Fibroblast of pulmonary artery (primary cell): Measurements from ENCODE around the gene NMS.

Experiments
- DNase-seq: peaks from one replicate; pipeline ENCODE4 v3.0.0-alpha.2; 2010; ENCODE audit warnings: low read depth
- H3K4me3 ChIP-seq: replicated peaks from 2 replicates; pipeline ENCODE4 v1.5.1; 2011; ENCODE audit warnings: low read depth, mild to moderate bottlenecking, control low read depth, low read length, moderate library complexity
- TF ChIP-seq, protein P1 (sequence below): IDR thresholded peaks from 2 replicates; pipeline ENCODE4 v1.5.1; 2011; ENCODE audit warnings: mild to moderate bottlenecking, control low read depth, low read length, inconsistent platforms; ENCODE audit errors: missing control alignments

NMS gene

GRCh38 chr2:100527440-100528015, 57.2 kb downstream of the NMS start:
- no peak overlapping the region for H3K4me3 ChIP-seq
- DNase-seq = no peak
- TF ChIP-seq, protein P1, sequence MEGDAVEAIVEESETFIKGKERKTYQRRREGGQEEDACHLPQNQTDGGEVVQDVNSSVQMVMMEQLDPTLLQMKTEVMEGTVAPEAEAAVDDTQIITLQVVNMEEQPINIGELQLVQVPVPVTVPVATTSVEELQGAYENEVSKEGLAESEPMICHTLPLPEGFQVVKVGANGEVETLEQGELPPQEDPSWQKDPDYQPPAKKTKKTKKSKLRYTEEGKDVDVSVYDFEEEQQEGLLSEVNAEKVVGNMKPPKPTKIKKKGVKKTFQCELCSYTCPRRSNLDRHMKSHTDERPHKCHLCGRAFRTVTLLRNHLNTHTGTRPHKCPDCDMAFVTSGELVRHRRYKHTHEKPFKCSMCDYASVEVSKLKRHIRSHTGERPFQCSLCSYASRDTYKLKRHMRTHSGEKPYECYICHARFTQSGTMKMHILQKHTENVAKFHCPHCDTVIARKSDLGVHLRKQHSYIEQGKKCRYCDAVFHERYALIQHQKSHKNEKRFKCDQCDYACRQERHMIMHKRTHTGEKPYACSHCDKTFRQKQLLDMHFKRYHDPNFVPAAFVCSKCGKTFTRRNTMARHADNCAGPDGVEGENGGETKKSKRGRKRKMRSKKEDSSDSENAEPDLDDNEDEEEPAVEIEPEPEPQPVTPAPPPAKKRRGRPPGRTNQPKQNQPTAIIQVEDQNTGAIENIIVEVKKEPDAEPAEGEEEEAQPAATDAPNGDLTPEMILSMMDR = no peak

DNA sequence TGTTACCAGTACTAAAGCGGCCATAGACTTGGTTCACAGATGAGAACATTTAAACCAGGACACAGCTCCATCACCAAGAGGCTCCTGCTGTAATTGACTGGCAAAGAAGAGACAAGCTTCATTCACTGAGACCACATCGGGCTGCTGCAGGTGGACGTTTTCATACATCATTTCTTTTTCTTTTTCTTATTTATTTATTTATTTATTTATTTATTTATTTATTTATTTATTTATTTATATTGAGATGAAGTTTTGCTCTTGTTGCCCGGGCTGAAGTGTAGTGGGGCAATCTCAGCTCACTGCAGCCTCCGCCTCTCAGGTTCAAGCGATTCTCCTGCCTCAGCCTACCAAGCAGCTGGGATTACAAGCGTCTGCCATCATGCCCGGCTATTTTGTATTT, 58.9 kb downstream of the NMS start:
- DNase-seq = no peak
- H3K4me3 ChIP-seq = no peak overlapping the region
- TF ChIP-seq, protein P1 = no peak

- TF ChIP-seq, protein P1 = no peak
- no peak for DNase-seq
- H3K4me3 ChIP-seq = no peak overlapping the region
Observed at GRCh38 chr2:100529900-100530299, 59.6 kb downstream of the NMS start.
